SK-N-SH (cell line): ENCODE measurements around the gene ARAP2. TPM values are rescaled to one million over a fixed set of nuclear protein-coding genes. Genes with fewer than 3 reads are reported as not detected.

Experiments
- CTCF ChIA-PET: fragments of 300-600, 350-600 bp; formaldehyde crosslinking; extraction: SDS; loops from one replicate; lab custom pipeline; 2021; lab: Yijun Ruan, JAX
- POLR2A ChIA-PET: fragments of 350-600 bp; sonication (Branson Sonifier 250); formaldehyde crosslinking; extraction: SDS; loops from one replicate; lab custom pipeline; 2020; ENCODE audit warnings: antibody characterized with exemption, inconsistent platforms; lab: Yijun Ruan, JAX
- DNase-seq: peaks from one replicate; pipeline ENCODE4 v3.0.0; 2012
- H2AFZ ChIP-seq: fragments of 200-600 bp; sonication (generic); 2 replicates; pipeline ENCODE4 v1.8.1; 2016; ENCODE audit warnings: antibody characterized with exemption, mild to moderate bottlenecking, low read depth
- H3F3A ChIP-seq: fragments of 200-600 bp; sonication (generic); replicated peaks from 2 replicates; pipeline ENCODE3; 2016; ENCODE audit warnings: antibody characterized with exemption, mild to moderate bottlenecking; ENCODE audit not compliant: insufficient read depth
- H3K27ac ChIP-seq, 2 experiments: fragments of 200-500 bp in 1 of 2; fragments of 200-600 bp in 1 of 2; sonication (Bioruptor generic) in 1 of 2; sonication (generic), shearing (Covaris generic) in 1 of 2; 2 replicates each; pipeline versions ENCODE4 v1.5.1 to v1.6.1; 2014 to 2016; ENCODE audit warnings: low read depth in 2 of 2, inconsistent platforms in 1 of 2, low read length in 1 of 2, mild to moderate bottlenecking in 1 of 2, mixed read lengths in 1 of 2
- H3K27me3 ChIP-seq: fragments of 200-600 bp; sonication (generic), shearing (Covaris generic); 2 replicates; pipeline ENCODE4 v1.6.1; 2016; ENCODE audit warnings: mixed run types; ENCODE audit not compliant: insufficient read depth
- H3K36me3 ChIP-seq, 2 experiments: fragments of 200-500 bp in 1 of 2; fragments of 200-600 bp in 1 of 2; sonication (Bioruptor generic) in 1 of 2; sonication (generic) in 1 of 2; replicated peaks in 1 of 2; 2 replicates each; pipeline versions ENCODE3 to v1.5.1; 2014 to 2016; ENCODE audit warnings: low read length in 1 of 2, mild to moderate bottlenecking in 1 of 2; ENCODE audit not compliant: insufficient read depth in 2 of 2, control insufficient read depth in 1 of 2
- H3K4me1 ChIP-seq, 2 experiments: fragments of 200-500 bp in 1 of 2; fragments of 200-600 bp in 1 of 2; sonication (Bioruptor generic) in 1 of 2; sonication (generic), shearing (Covaris generic) in 1 of 2; 2 replicates each; pipeline versions ENCODE4 v1.5.1 to v1.6.1; 2014 to 2016; ENCODE audit warnings: low read depth in 1 of 2, low read length in 1 of 2, mixed run types in 1 of 2; ENCODE audit not compliant: insufficient read depth in 2 of 2, control insufficient read depth in 1 of 2
- H3K4me2 ChIP-seq: fragments of 200-600 bp; sonication (generic), shearing (Covaris generic); 2 replicates; pipeline ENCODE4 v1.6.1; 2017; ENCODE audit warnings: mixed run types
- H3K4me3 ChIP-seq, 2 experiments: fragments of 200-500 bp in 1 of 2; fragments of 200-600 bp in 1 of 2; sonication (Bioruptor generic) in 1 of 2; sonication (generic), shearing (Covaris generic) in 1 of 2; 2 replicates each; pipeline versions ENCODE4 v1.5.1 to v1.8.1; 2014 to 2016; ENCODE audit warnings: low read depth in 2 of 2, inconsistent platforms in 1 of 2, low read length in 1 of 2, mild to moderate bottlenecking in 1 of 2, mixed read lengths in 1 of 2, moderate library complexity in 1 of 2
- H3K79me2 ChIP-seq: fragments of 200-600 bp; sonication (generic); 2 replicates; pipeline ENCODE4 v1.8.1; 2017; ENCODE audit warnings: mild to moderate bottlenecking; ENCODE audit not compliant: insufficient read depth
- H3K9ac ChIP-seq: fragments of 200-600 bp; sonication (generic); 2 replicates; pipeline ENCODE4 v1.6.1; 2017; ENCODE audit warnings: mixed run types
- H3K9me2 ChIP-seq: fragments of 200-600 bp; sonication (generic); 2 replicates; pipeline ENCODE4 v1.6.1; 2017; ENCODE audit warnings: mixed run types
- H3K9me3 ChIP-seq: fragments of 200-600 bp; sonication (generic); 2 replicates; pipeline ENCODE4 v1.6.1; 2017; ENCODE audit warnings: mixed run types, mild to moderate bottlenecking, moderate library complexity
- H4K20me1 ChIP-seq: fragments of 200-600 bp; sonication (generic); 2 replicates; pipeline ENCODE4 v1.6.1; 2017; ENCODE audit warnings: mild to moderate bottlenecking, mixed run types; ENCODE audit not compliant: insufficient read depth
- CHD2 ChIP-seq: fragments of 150-350 bp; IDR thresholded peaks from 2 replicates; pipeline ENCODE4 v1.6.1; 2018; ENCODE audit warnings: low read length; ENCODE audit not compliant: partially characterized antibody
- CTCF ChIP-seq: fragments of 200-600 bp; sonication (generic); IDR thresholded peaks from 2 replicates; pipeline ENCODE4 v1.6.1; 2017; ENCODE audit warnings: antibody characterized with exemption, mild to moderate bottlenecking, moderate library complexity
- ELF1 ChIP-seq: IDR thresholded peaks from 2 replicates; pipeline ENCODE4 v1.4.0; 2012
- EP300 ChIP-seq, 2 experiments: IDR thresholded peaks; 2 replicates each; pipeline versions ENCODE4 v1.4.0 to v1.6.1; 2012; ENCODE audit warnings: borderline replicate concordance in 1 of 2, low read depth in 1 of 2, low read length in 1 of 2
- EZH2phosphoT487 ChIP-seq: fragments of 200-600 bp; sonication (generic); IDR thresholded peaks from 2 replicates; pipeline ENCODE4 v1.6.1; 2017; ENCODE audit warnings: low read depth, mixed run types, mild to moderate bottlenecking, antibody characterized with exemption, moderate library complexity, borderline replicate concordance
- FOXJ3 ChIP-seq: sonication (generic); formaldehyde crosslinking; IDR thresholded peaks from 2 replicates; pipeline ENCODE4 v1.5.1; 2020; ENCODE audit warnings: mild to moderate bottlenecking, missing genetic modification reagents
- FOXM1 ChIP-seq: IDR thresholded peaks from 2 replicates; pipeline ENCODE4 v1.4.0; 2012; ENCODE audit warnings: low read depth, mild to moderate bottlenecking
- GABPA ChIP-seq: IDR thresholded peaks from 2 replicates; pipeline ENCODE4 v1.4.0; 2012; ENCODE audit warnings: low read depth, mild to moderate bottlenecking
- GATA2 ChIP-seq: sonication (generic); formaldehyde crosslinking; IDR thresholded peaks from 2 replicates; pipeline ENCODE4 v1.5.0; 2020; ENCODE audit warnings: mild to moderate bottlenecking, missing genetic modification reagents
- IRF3 ChIP-seq: fragments of 150-350 bp; IDR thresholded peaks from 2 replicates; pipeline ENCODE4 v1.6.1; 2016; ENCODE audit warnings: mild to moderate bottlenecking, low read depth, low read length
- JUND ChIP-seq: IDR thresholded peaks from 2 replicates; pipeline ENCODE4 v1.4.0; 2012
- MAX ChIP-seq: IDR thresholded peaks from 2 replicates; pipeline ENCODE4 v1.4.0; 2012; ENCODE audit warnings: low read depth
- MEF2A ChIP-seq: IDR thresholded peaks from 2 replicates; pipeline ENCODE4 v1.4.0; 2012; ENCODE audit warnings: low read depth, borderline replicate concordance
- NRF1 ChIP-seq: IDR thresholded peaks from 2 replicates; pipeline ENCODE4 v1.6.1; 2012; ENCODE audit warnings: low read depth, mild to moderate bottlenecking, low read length
- RAD21 ChIP-seq: IDR thresholded peaks from 2 replicates; pipeline ENCODE4 v1.6.1; 2012; ENCODE audit warnings: mild to moderate bottlenecking, low read length
- RCOR1 ChIP-seq: fragments of 150-350 bp; IDR thresholded peaks from 2 replicates; pipeline ENCODE4 v1.6.1; 2017; ENCODE audit warnings: antibody characterized with exemption, low read length
- RXRA ChIP-seq: IDR thresholded peaks from 2 replicates; pipeline ENCODE4 v1.4.0; 2012; ENCODE audit warnings: low read depth, mild to moderate bottlenecking, borderline replicate concordance
- SMC3 ChIP-seq: IDR thresholded peaks from 2 replicates; pipeline ENCODE4 v1.6.1; 2012; ENCODE audit warnings: low read depth, low read length, improper control_type of control experiment
- TAF1 ChIP-seq: IDR thresholded peaks from 2 replicates; pipeline ENCODE4 v1.6.1; 2012; ENCODE audit warnings: low read depth, mild to moderate bottlenecking, low read length, moderate library complexity, borderline replicate concordance
- TCF12 ChIP-seq: IDR thresholded peaks from 2 replicates; pipeline ENCODE4 v1.4.0; 2012
- TEAD4 ChIP-seq: IDR thresholded peaks from 2 replicates; pipeline ENCODE4 v1.4.0; 2012; ENCODE audit warnings: mild to moderate bottlenecking, borderline replicate concordance; ENCODE audit not compliant: insufficient read depth
- ZBTB33 ChIP-seq: IDR thresholded peaks from 2 replicates; pipeline ENCODE4 v1.4.0; 2012; ENCODE audit warnings: low read depth, borderline replicate concordance
- WGBS: methylation state at CpG from one replicate; pipeline ENCODE4 v1.1.6; 2017; ENCODE audit warnings: low lambda C conversion rate; 5-methylcytosine and 5-hydroxymethylcytosine counted together
- polyA plus RNA-seq, 3 experiments: library from polyadenylated mRNA; depleted of rRNA; stranded (reverse); fragments of >200 nt; gene quantifications; 2 replicates each; pipeline ENCODE4 v1.2.3, GENCODE V29; 2012

Gene ARAP2
- polyA plus RNA-seq, 1 of the 3 experiments (the other 2 are of a cell fraction) = not detected

- POLR2A ChIA-PET = no interaction called here
- Histone ChIP-seq H4K20me1 (no peaks in the 10 kb centered on the region), H3K27ac (no peak overlapping the region), H3K9me3 (no peaks in the 10 kb centered on the region), H3K4me3 (no peak overlapping the region), H3K9ac (no peak overlapping the region), H3K79me2 (no peaks in the 10 kb centered on the region), H3K4me2 (no peak overlapping the region), H3K27me3 (no peaks in the 10 kb centered on the region), H3K9me2 (no peaks in the 10 kb centered on the region), H3F3A (no peaks in the 10 kb centered on the region), H2AFZ (no peak overlapping the region), H3K4me1 (no peaks in the 10 kb centered on the region), H3K36me3 (no peaks in the 10 kb centered on the region)
- CTCF ChIA-PET = no interaction called here
- no peak for DNase-seq
- 19% methylated on average over 2 of the region's 2 CpGs for WGBS
- TF ChIP-seq MAX (no peak), CHD2 (no peak), FOXJ3 (no peak), CTCF (no peak), EZH2phosphoT487 (no peak), ZBTB33 (no peak)
Measured at GRCh38 chr4:36079666-36080065, 164.6 kb downstream of the ARAP2 start.

- WGBS = 51% methylated on average over 4 of the region's 4 CpGs
- no peak overlapping the region for H3K27ac ChIP-seq
- TF ChIP-seq ELF1 (no peak), TAF1 (no peak), RAD21 (no peak), FOXM1 (no peak), MAX (no peak), NRF1 (no peak), CHD2 (no peak), TEAD4 (no peak), SMC3 (no peak), TCF12 (no peak), RXRA (no peak), GABPA (no peak), JUND (no peak), IRF3 (no peak), EP300 (IDR thresholded peaks at IDR 0.05; ENCODE audit: borderline replicate concordance in 1 of 2, low read depth in 1 of 2, low read length in 1 of 2) (no peak), RCOR1 (no peak), GATA2 (CRISPR knock-in tag) (no peak), MEF2A (no peak)
- no peaks in the 10 kb centered on the region for H3F3A ChIP-seq
- H3K4me3 ChIP-seq = no peak overlapping the region
- no peaks in the 10 kb centered on the region for H4K20me1 ChIP-seq
- no peak for DNase-seq
- H3K4me1 ChIP-seq = no peaks in the 10 kb centered on the region
- no peaks in the 10 kb centered on the region for H3K9me3 ChIP-seq
- H2AFZ ChIP-seq = no peak overlapping the region
- no peak overlapping the region for H3K4me2 ChIP-seq
- POLR2A ChIA-PET = no interaction called here
- no peaks in the 10 kb centered on the region for H3K9me2 ChIP-seq
- H3K79me2 ChIP-seq = no peaks in the 10 kb centered on the region
- no peaks in the 10 kb centered on the region for H3K27me3 ChIP-seq
- no peak overlapping the region for H3K9ac ChIP-seq
- CTCF ChIA-PET = no interaction called here
- no peaks in the 10 kb centered on the region for H3K36me3 ChIP-seq
Measured at GRCh38 chr4:36078319-36078718, 166.0 kb downstream of the ARAP2 start.
